Measurements from ENCODE around the gene RALGPS1. TPM values are rescaled to one million over a fixed set of nuclear protein-coding genes. Genes with fewer than 3 reads are reported as not detected.
A peak's percentile ranks its signal among the peaks of the same experiment; 100 is the strongest.

Gene RALGPS1
- polyA plus RNA-seq, 4 donors = 16.6 to 53.3 (median 26.8) TPM

DNA sequence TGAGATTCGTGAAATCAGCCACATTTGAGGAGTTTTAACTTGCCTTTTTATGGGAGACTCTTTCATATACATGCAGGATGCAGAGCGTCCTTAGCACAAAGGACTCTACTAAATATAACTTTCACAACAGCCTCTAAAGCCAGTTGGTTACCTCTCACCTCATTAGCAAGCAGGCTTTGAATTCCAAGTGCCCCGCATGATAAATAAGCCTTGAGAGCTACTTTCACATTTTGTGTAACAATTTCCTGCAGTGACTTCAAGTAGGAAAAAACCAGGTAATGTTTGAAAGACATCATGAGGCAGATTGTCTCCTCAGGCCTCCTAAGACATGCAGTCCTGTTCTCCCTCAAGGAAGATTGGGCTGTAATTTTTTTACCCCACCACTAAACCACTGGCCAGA lies 50.5 kb downstream of the RALGPS1 start:
- no peak overlapping the region for H3K4me3 ChIP-seq (ENCODE audit: low read depth in 1 of 3, low read length in 3 of 3)
- DNase-seq (no peak), FAIRE-seq (no peak)
- H3K27ac ChIP-seq (ENCODE audit: low read depth in 1 of 3, low read length in 2 of 3) = no peak overlapping the region
- 86 to 91% (median 88%) methylated on average over 3 of the region's 3 CpGs for WGBS, 3 donors
- peaks cover 2 to 43% (median 5%) of the 10 kb centered on the region in 3 donors for H3K36me3 ChIP-seq (ENCODE audit: control insufficient read depth in 3 of 3, insufficient read depth in 2 of 3, low read depth in 1 of 3, low read length in 3 of 3)
- no peaks in the 10 kb centered on the region for H3K9me3 ChIP-seq (ENCODE audit: control insufficient read depth in 2 of 2, insufficient read depth in 1 of 2, low read depth in 1 of 2, low read length in 1 of 2)
- no peaks in the 10 kb centered on the region for H3K27me3 ChIP-seq (ENCODE audit: control insufficient read depth in 3 of 3, insufficient read depth in 3 of 3, low read length in 3 of 3)
- H3K4me1 ChIP-seq (ENCODE audit: control insufficient read depth in 3 of 3, insufficient read depth in 2 of 3, low read depth in 1 of 3, low read length in 2 of 3) = no peaks in the 10 kb centered on the region

DNA sequence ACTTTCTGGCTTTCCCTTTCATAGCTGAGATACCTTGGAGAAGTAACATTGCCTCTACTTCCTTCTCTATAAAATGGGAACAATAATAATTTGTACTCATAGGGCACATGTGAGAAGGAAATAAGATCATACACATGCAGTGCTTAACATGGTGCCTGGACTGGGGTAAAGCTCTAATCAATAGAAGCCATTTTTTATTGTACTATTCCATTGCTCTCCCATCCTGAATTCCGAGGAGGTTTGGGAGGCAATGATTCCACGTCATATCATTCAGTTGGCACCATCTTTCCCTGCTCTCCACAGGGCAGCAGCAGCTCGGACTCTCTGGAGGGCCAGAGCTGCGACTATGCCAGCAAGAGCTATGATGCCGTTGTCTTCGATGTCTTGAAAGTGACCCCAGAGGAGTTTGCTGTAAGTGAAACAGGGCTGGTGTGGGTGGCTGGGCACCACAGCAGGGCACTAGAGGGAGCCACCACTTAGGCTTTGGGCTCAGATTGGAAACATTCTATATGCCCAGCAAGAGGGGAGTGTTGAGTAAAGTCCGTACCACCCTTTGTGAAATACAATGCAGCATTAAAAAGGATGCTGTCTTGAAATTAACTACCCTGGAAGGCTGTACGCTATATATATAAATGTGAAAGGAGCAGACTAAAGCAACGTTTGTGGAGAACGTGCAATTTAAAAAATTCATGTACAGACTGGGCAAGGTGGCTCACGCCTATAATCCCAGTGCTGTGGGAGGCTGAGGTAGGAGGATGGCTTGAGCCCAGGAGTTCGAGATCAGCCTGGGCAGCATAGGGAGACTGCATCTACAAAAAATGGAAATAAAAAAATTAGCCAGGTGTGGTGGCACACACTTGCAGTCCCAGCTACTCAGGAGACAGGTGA lies 51.2 kb downstream of the RALGPS1 start:
- H3K27me3 ChIP-seq (ENCODE audit: control insufficient read depth in 3 of 3, insufficient read depth in 3 of 3, low read length in 3 of 3) = no peaks in the 10 kb centered on the region
- no peak overlapping the region for H3K27ac ChIP-seq (ENCODE audit: low read depth in 1 of 3, low read length in 2 of 3)
- no peak overlapping the region for H3K4me3 ChIP-seq (ENCODE audit: low read depth in 1 of 3, low read length in 3 of 3)
- WGBS, 3 donors = 87 to 97% (median 88%) methylated on average over 12 of the region's 12 CpGs
- no peaks in the 10 kb centered on the region for H3K4me1 ChIP-seq (ENCODE audit: control insufficient read depth in 3 of 3, insufficient read depth in 2 of 3, low read depth in 1 of 3, low read length in 2 of 3)
- no peaks in the 10 kb centered on the region for H3K9me3 ChIP-seq (ENCODE audit: control insufficient read depth in 2 of 2, insufficient read depth in 1 of 2, low read depth in 1 of 2, low read length in 1 of 2)
- DNase-seq = peak in 1 of 2 donors; percentile 37
- peaks cover 2 to 43% (median 5%) of the 10 kb centered on the region in 3 donors for H3K36me3 ChIP-seq (ENCODE audit: control insufficient read depth in 3 of 3, insufficient read depth in 2 of 3, low read depth in 1 of 3, low read length in 3 of 3)
- FAIRE-seq = no peak

DNA sequence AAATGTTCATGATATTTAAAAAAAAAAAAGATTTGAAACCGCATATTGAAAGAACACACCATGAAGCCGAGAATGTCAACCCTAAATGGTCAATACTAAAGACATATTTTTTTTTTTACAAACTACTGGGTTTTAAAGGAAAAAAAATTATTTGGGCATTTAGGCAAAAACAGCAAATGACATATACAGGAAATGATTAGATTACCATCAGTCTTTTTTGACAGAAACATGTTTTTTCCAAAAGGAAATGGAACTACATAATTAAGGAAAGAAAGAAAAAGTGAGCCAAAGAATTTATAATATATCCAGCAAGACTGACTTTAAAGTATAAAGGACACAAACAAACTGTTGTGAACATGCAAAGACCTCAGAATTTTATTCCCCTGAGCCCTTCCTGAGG lies 56.7 kb downstream of the RALGPS1 start:
- DNase-seq (no peak), FAIRE-seq (no peak)
- no peak overlapping the region for H3K27ac ChIP-seq (ENCODE audit: low read depth in 1 of 3, low read length in 2 of 3)
- H3K36me3 ChIP-seq (ENCODE audit: control insufficient read depth in 3 of 3, insufficient read depth in 2 of 3, low read depth in 1 of 3, low read length in 3 of 3) = peaks cover 0 to 30% (median 4%) of the 10 kb centered on the region in 3 donors
- no peaks in the 10 kb centered on the region for H3K27me3 ChIP-seq (ENCODE audit: control insufficient read depth in 3 of 3, insufficient read depth in 3 of 3, low read length in 3 of 3)
- no peak overlapping the region for H3K4me3 ChIP-seq (ENCODE audit: low read depth in 1 of 3, low read length in 3 of 3)
- H3K9me3 ChIP-seq (ENCODE audit: control insufficient read depth in 2 of 2, insufficient read depth in 1 of 2, low read depth in 1 of 2, low read length in 1 of 2) = no peaks in the 10 kb centered on the region
- H3K4me1 ChIP-seq (ENCODE audit: control insufficient read depth in 3 of 3, insufficient read depth in 2 of 3, low read depth in 1 of 3, low read length in 2 of 3) = no peaks in the 10 kb centered on the region
- 98 to 100% (median 98%) methylated on average over 2 of the region's 2 CpGs for WGBS, 3 donors

DNA sequence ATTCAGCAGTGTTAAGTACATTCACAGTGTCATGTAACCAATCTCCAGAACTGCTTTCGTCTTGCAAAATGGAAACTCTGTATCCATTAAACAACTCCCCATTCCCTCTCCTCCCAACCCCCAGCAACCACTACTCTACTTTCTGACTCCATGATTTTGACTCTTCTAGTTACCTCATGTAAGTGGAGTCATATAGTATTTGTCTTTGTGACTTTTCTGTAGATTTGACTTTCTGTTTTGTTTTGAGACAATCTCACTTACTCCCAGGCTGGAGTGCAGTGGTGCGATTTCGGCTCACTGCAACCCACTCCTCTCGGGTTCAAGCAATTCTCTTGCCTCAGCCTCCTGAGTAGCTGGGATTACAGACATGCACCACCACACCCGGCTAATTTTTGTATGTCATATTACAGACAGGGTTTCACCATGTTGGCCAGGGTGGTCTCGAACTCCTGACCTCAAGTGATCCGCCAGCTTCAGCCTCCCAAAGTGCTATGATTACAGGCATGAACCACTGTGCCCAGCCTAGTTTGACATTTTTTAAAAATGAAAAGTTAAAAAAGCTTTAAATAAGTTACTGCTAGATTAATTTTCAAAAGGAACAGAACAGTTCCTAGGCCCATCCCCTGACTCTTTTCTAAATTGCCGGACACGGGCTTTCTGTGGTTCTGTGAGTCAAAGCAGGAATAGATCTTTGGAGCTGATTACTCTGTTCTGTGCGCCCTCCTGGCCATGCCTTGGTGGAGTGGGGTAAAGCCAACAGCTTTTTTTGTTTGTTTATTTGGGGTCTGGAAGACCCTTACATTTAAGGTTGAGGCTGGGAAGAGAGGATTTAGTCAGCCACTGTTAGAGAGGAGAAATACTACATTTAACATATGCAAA lies 59.3 kb downstream of the RALGPS1 start:
- no peak for FAIRE-seq
- H3K27me3 ChIP-seq (ENCODE audit: control insufficient read depth in 3 of 3, insufficient read depth in 3 of 3, low read length in 3 of 3) = no peaks in the 10 kb centered on the region
- no peaks in the 10 kb centered on the region for H3K9me3 ChIP-seq (ENCODE audit: control insufficient read depth in 2 of 2, insufficient read depth in 1 of 2, low read depth in 1 of 2, low read length in 1 of 2)
- 86 to 94% (median 89%) methylated on average over 10 of the region's 10 CpGs for WGBS, 3 donors
- peaks cover 0 to 26% (median 9%) of the 10 kb centered on the region in 3 donors for H3K36me3 ChIP-seq (ENCODE audit: control insufficient read depth in 3 of 3, insufficient read depth in 2 of 3, low read depth in 1 of 3, low read length in 3 of 3)
- no peak for DNase-seq
- H3K4me1 ChIP-seq (ENCODE audit: control insufficient read depth in 3 of 3, insufficient read depth in 2 of 3, low read depth in 1 of 3, low read length in 2 of 3) = no peaks in the 10 kb centered on the region
- no peak overlapping the region for H3K27ac ChIP-seq (ENCODE audit: low read depth in 1 of 3, low read length in 2 of 3)
- no peak overlapping the region for H3K4me3 ChIP-seq (ENCODE audit: low read depth in 1 of 3, low read length in 3 of 3)

DNA sequence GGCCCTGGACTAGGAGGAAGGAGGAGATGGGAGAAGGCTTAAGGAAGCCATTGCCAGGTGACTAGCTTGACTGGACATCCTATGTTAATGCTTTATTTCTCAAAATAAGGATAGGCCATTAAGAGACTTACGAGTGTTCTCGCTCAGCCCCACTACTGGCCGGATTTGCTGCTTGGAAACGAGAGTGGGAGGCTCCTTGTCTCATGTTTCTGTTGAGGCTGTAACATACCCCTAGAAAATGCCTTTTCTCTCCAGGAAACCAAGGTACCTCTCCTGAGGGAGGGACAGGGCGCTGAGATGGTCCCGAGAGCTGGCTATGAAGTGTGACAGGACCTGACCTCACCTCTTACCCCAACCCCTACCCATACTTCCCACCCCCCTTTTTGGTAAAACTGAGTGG lies 60.0 kb downstream of the RALGPS1 start:
- WGBS, 3 donors = 87 to 95% (median 89%) methylated on average over 6 of the region's 6 CpGs
- DNase-seq (no peak), FAIRE-seq (no peak)

DNA sequence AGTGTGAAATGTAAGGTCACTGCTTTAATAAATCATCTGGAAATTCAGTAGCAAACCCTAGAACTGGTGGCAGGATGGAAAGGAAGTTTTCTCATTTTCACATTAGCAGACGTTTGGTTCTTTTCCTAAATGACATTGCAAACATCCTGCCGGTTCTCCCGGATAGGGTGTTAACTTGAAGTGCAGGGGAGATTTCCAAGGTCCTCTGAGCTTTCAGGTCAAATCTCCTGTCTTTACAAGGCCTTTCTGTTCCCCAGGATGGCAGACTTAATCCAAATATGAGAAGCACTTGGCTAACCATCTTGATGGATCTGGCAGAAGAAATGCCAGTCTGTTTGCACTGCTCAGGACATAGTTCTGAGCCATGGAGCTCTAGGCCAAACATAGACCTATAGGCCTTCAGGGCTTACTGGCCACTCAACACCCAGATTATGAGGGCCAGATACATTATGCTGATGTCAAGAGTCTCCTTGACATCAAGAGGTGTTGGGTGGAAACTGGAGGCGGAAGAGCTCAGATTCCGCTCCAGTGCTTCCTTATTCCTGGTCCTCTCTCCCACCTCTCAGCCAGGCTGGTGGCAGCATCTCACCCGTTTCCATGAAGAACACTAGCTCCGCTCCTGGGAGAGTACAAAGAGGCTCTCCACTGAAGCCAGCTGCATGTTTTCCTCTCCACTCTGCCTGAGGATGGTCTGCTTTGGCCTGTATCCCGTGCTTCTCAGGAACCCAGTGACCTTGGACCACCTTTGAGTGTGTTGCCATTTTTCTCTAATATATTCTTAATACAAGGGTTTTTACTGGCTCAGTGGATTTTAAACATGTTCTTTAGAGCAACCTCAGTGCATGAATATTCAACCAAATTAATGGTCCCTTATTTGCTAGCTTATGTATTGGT lies 61.0 kb downstream of the RALGPS1 start:
- no peaks in the 10 kb centered on the region for H3K9me3 ChIP-seq (ENCODE audit: control insufficient read depth in 2 of 2, insufficient read depth in 1 of 2, low read depth in 1 of 2, low read length in 1 of 2)
- no peak overlapping the region for H3K27ac ChIP-seq (ENCODE audit: low read depth in 1 of 3, low read length in 2 of 3)
- 81 to 89% (median 83%) methylated on average over 8 of the region's 8 CpGs for WGBS, 3 donors
- no peak overlapping the region for H3K4me3 ChIP-seq (ENCODE audit: low read depth in 1 of 3, low read length in 3 of 3)
- DNase-seq (no peak), FAIRE-seq (no peak)
- H3K36me3 ChIP-seq (ENCODE audit: control insufficient read depth in 3 of 3, insufficient read depth in 2 of 3, low read depth in 1 of 3, low read length in 3 of 3) = peaks cover 0 to 31% (median 13%) of the 10 kb centered on the region in 3 donors
- H3K4me1 ChIP-seq (ENCODE audit: control insufficient read depth in 3 of 3, insufficient read depth in 2 of 3, low read depth in 1 of 3, low read length in 2 of 3) = no peaks in the 10 kb centered on the region
- H3K27me3 ChIP-seq (ENCODE audit: control insufficient read depth in 3 of 3, insufficient read depth in 3 of 3, low read length in 3 of 3) = no peaks in the 10 kb centered on the region

More for the DNA sequence above, 60.0 kb downstream of the RALGPS1 start:
- H3K27ac ChIP-seq (ENCODE audit: low read depth in 1 of 3, low read length in 2 of 3) = no peak overlapping the region
- H3K27me3 ChIP-seq (ENCODE audit: control insufficient read depth in 3 of 3, insufficient read depth in 3 of 3, low read length in 3 of 3) = no peaks in the 10 kb centered on the region
- no peaks in the 10 kb centered on the region for H3K9me3 ChIP-seq (ENCODE audit: control insufficient read depth in 2 of 2, insufficient read depth in 1 of 2, low read depth in 1 of 2, low read length in 1 of 2)
- H3K36me3 ChIP-seq (ENCODE audit: control insufficient read depth in 3 of 3, insufficient read depth in 2 of 3, low read depth in 1 of 3, low read length in 3 of 3) = peaks cover 0 to 29% (median 9%) of the 10 kb centered on the region in 3 donors
- H3K4me1 ChIP-seq (ENCODE audit: control insufficient read depth in 3 of 3, insufficient read depth in 2 of 3, low read depth in 1 of 3, low read length in 2 of 3) = no peaks in the 10 kb centered on the region
- no peak overlapping the region for H3K4me3 ChIP-seq (ENCODE audit: low read depth in 1 of 3, low read length in 3 of 3)

DNA sequence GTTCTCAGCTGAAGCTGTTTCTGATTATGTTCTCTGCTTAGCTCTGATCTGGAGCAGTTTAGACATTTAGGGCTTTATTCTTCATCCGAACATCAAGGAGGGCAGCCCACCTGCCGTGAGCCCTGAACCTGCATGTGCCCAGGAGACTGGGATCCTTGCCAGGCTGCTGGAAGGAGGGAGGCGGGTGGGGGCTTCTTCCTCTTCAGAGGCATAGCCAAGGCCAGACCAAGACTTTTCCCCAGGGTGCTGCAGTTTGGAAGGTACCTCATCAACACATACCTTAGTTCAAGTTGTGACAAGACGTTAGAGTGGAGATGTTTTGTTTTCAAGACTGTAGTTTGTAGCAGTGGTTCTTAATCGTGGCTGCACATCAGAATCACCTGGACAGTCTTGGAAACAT lies 64.9 kb downstream of the RALGPS1 start:
- no peak overlapping the region for H3K4me3 ChIP-seq (ENCODE audit: low read depth in 1 of 3, low read length in 3 of 3)
- no peaks in the 10 kb centered on the region for H3K27me3 ChIP-seq (ENCODE audit: control insufficient read depth in 3 of 3, insufficient read depth in 3 of 3, low read length in 3 of 3)
- H3K4me1 ChIP-seq (ENCODE audit: control insufficient read depth in 3 of 3, insufficient read depth in 2 of 3, low read depth in 1 of 3, low read length in 2 of 3) = peaks cover 0 to 2% (median 0%) of the 10 kb centered on the region in 3 donors
- peaks cover 0 to 38% (median 12%) of the 10 kb centered on the region in 3 donors for H3K36me3 ChIP-seq (ENCODE audit: control insufficient read depth in 3 of 3, insufficient read depth in 2 of 3, low read depth in 1 of 3, low read length in 3 of 3)
- H3K9me3 ChIP-seq (ENCODE audit: control insufficient read depth in 2 of 2, insufficient read depth in 1 of 2, low read depth in 1 of 2, low read length in 1 of 2) = peaks cover 0 to 10% of the 10 kb centered on the region in 2 donors
- H3K27ac ChIP-seq (ENCODE audit: low read depth in 1 of 3, low read length in 2 of 3) = no peak overlapping the region
- FAIRE-seq (no peak), DNase-seq (no peak)
- WGBS, 3 donors = 83 to 87% (median 85%) methylated on average over 5 of the region's 5 CpGs

DNA sequence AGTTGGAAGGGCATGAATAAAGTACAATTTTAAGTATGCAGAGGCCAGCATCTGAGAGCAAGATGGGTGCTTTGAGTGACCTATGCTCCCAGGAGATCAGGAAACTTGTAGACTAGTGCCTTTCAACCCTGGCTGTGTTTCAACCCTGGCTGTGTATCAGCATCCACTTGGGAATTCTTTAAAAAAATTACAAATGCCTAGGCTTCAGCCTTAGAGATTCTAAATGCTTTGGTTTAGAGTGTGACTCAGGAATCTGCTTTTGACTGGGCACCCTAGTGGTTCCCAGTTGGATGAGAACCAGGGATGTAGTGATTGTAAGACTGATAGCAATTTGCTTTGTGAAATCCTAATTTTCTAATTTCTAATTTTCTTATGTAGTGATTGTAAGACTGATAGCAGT lies 65.6 kb downstream of the RALGPS1 start:
- no peaks in the 10 kb centered on the region for H3K27me3 ChIP-seq (ENCODE audit: control insufficient read depth in 3 of 3, insufficient read depth in 3 of 3, low read length in 3 of 3)
- H3K9me3 ChIP-seq (ENCODE audit: control insufficient read depth in 2 of 2, insufficient read depth in 1 of 2, low read depth in 1 of 2, low read length in 1 of 2) = peaks cover 0 to 10% of the 10 kb centered on the region in 2 donors
- DNase-seq (no peak), FAIRE-seq (no peak)
- peaks cover 0 to 2% (median 0%) of the 10 kb centered on the region in 3 donors for H3K4me1 ChIP-seq (ENCODE audit: control insufficient read depth in 3 of 3, insufficient read depth in 2 of 3, low read depth in 1 of 3, low read length in 2 of 3)
- H3K27ac ChIP-seq (ENCODE audit: low read depth in 1 of 3, low read length in 2 of 3) = no peak overlapping the region
- peaks cover 0 to 42% (median 12%) of the 10 kb centered on the region in 3 donors for H3K36me3 ChIP-seq (ENCODE audit: control insufficient read depth in 3 of 3, insufficient read depth in 2 of 3, low read depth in 1 of 3, low read length in 3 of 3)
- no peak overlapping the region for H3K4me3 ChIP-seq (ENCODE audit: low read depth in 1 of 3, low read length in 3 of 3)
